IPS-NIHi11 (cell line): ENCODE data around the gene MED8.

ENCODE experiments used
- DNase-seq: peaks from one replicate; pipeline ENCODE4 v3.0.0; 2012; ENCODE audit warnings: mixed read lengths, low spot score

Gene MED8

DNA sequence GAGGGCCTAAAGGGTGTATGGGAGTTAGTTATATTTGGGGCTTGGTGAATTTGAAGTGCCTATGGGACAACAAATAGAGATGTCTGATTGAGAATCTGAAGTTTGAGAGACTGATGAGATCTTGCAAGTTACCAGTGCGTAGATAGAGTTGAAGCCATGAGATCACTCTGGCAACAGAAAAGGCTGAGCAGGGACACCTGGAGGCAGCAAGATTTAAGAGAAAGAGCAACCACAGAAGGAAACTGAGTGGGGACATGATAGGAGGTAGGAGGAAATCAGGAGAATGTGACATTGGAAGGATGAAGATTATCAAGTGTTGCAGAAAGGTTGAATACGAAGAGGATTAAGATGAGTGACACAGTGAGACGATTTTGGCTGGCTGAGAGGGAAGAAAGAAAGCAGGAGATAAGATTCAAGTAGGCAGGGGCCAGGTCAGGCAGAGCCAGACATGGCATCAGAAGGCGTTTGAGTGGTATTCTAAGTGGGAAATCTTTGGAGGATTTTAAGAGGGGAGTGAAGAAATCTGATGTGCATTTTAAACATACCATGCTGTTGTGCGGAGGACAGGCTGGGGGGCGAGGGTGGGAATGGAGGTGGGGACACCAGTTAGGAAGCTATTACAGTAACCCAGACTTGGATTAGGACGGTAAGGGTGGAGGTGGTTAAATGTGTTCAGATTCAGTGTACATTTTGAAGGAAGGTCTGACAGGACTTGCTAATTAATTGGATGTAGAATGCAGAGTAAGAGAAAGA, 55.0 kb downstream of the MED8 start:
- DNase-seq = no peak
